NCI-H2227 treated with DMSO at 0.1 percent for 48 hours (cell line): ENCODE measurements around the gene ZBTB38.

Experiments
- DNase-seq: peaks from one replicate; lab custom pipeline; 2025; lab: John Stamatoyannopoulos, UW

Gene ZBTB38

DNA sequence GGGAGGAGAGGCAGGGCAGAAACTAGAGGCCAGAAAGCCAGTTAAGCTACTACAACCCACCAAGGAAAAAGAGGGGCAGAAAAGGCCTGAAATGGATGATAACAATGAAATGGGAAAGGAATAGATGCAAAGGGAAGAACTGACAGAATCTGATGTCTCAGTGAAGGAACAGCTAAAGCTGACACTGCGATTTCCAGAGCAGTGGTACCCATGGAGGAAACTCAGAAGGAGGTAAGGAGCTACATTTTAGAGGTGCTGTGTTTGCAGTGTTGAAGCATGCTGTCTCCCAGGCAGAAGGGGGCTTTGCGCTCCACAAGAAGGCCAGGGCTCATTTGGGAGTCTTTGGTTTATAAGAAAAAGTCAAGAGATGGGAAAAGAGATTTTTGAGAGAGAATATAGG lies 38.0 kb downstream of the ZBTB38 start:
- no peak for DNase-seq

- no peak for DNase-seq
Measured at GRCh38 chr3:141407047-141407446, 38.7 kb downstream of the ZBTB38 start.

GRCh38 chr3:141407825-141408224 lies 39.5 kb downstream of the ZBTB38 start:
- DNase-seq = no peak

GRCh38 chr3:141408596-141408995 lies 40.3 kb downstream of the ZBTB38 start:
- DNase-seq = no peak

- no peak for DNase-seq
Measured at GRCh38 chr3:141409940-141410241, 41.6 kb downstream of the ZBTB38 start.

DNA sequence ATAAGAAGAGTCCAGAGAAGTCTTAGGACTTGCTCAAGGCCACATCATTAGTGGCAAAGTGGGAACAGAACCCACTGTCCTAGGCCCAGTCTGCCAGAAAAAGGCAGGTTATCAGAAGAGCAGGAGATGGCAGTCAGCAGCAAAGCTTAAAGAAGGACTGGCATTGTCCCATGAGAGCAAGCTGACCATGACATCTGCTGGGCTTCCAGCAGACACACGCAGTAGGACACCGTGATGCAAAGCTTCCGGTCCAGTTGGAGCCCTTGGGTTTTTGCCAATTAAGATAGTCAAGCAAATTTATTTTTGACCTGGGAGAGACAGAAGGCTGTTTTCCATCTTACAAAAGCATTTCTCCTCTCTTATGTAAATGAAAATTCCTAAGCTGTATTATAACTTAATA lies 42.1 kb downstream of the ZBTB38 start:
- no peak for DNase-seq

GRCh38 chr3:141410846-141411245 lies 42.5 kb downstream of the ZBTB38 start:
- no peak for DNase-seq

DNA sequence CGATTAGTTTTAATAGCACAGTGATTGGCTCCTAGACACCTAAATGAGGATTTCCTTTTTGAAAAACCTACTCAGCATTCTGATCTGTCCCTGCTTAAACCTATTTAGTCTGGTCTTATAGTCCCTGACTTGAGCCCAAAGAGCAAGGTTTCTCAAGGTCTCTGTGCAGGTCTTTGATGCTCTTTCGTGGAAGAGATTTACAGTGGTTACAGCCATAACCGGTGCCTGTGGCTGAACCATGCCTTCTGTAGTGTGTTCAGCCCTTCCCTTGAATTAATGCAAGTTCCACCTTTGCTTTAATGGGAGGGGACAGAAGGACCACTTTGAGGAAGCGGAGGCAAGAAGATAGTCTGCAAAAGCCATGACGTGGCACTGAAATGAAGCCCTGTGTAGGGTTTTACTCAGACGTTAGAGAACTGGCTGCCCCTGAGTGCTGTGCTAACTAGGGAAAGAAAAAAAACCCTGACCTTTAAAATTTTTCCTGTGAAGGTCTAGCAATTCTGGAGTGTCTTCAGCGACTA lies 43.0 kb downstream of the ZBTB38 start:
- no peak for DNase-seq

DNA sequence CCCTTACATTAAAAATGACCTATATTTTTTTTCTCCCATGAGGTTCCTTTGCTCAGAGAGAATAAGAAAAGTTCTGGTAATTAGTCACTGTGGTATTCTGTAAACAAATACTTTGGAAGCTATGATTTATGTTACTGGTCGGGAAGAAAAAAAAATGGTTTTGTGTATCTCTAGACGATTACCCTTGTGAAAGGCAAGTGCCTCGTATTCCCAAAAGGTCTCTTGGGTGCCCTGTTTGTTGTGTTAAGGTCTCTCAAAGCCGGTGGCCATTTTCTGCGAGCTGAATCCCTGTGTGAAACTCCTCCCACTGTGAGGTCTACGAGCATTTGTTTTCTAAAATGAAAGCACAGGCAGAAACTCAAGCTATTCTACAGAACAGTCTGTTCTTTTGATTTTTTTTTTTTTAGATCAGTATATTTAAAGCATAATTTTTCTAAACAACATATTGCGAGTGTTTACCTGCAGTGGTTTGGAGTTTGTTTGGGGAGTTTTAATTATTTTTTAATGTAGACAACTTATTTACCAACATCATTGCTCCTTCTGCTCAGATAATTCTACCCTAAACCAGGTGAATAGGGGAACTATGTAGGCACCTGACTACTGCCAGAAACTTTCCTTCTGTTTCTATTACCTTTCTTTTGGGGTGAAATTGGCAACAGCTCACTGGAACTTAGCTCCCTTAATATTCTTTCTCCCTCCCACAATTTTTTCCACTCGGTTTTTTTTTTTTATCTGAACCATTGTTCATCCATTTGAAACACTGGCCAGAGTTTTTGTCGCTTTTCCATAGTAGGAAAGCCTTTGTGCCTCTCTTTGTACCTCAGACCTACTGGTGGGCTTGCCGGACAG lies 44.0 kb downstream of the ZBTB38 start:
- DNase-seq = peak; percentile 41

GRCh38 chr3:141412936-141413354 lies 44.6 kb downstream of the ZBTB38 start:
- DNase-seq = no peak

- no peak for DNase-seq
Measured at GRCh38 chr3:141413391-141413790, 45.1 kb downstream of the ZBTB38 start.

DNA sequence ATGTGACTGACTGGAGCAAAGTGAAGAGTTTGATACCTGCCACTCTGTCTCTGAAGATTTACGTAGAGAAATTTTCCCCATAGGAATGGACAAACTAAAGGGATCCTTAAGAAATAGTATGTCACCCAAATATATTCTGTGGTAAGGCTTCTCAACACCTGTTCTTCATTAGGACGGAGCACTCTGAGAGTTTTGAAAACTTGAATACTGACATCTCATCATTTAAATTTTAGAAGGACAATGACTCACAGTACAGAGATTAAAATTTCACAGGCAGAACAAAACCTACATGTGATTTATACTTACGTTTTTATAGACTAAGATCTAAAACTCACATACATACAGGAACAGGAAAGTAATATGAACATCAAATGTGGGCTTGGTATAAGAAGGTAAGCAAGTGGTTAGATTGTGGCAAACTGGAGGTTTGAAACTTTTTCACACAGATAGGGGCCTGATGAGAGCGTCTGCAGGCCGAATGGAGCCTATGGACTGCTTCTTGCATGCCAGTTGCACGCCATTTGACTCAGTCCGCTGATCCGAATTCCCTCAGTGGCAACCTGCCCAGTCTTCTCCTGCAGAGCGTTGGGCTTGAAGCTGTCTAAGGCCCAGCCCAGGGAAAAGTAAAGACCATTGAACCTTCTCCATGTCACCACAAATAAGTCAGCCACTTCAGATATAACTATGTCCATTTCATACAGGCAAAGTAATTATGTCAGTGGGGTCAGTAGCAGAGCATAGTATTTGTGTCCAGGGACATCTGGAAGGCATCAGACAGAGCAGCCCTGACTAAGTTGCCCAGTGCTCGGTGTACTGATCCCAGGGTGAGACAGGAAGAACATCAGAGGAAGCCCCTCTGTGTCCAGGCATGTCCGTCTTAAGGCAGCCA lies 45.7 kb downstream of the ZBTB38 start:
- DNase-seq = no peak

- DNase-seq = no peak
Measured at GRCh38 chr3:141414800-141415462, 46.6 kb downstream of the ZBTB38 start.

DNA sequence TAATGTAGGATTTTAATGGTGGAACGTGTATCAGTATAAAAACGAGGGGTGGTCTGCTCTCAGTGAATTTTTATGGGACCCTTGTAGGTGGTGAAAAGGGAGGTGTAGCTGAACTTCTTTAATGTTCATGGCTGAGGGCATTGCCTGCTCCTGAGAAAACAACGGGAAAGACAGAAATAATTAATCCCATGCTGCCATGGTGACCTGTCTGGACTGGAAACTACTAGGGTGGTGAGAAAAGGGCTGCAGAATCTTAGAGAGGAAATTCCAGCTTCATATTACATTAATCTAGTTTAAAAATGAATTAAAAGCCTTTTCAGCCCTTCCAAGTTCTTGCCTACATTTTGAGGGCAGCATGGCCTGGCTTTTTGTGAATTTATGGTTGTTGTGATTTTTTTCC lies 47.6 kb downstream of the ZBTB38 start:
- DNase-seq = no peak
